Astrocyte of the cerebellum (primary cell): ENCODE data around the gene ATG4B.

Experiments
- DNase-seq: peaks from one replicate; pipeline ENCODE4 v3.0.0-alpha.2; 2011; ENCODE audit warnings: low read depth
- H3K4me3 ChIP-seq: 2 replicates; pipeline ENCODE4 v1.5.1; 2011; ENCODE audit warnings: mild to moderate bottlenecking, low read depth, low read length, moderate library complexity
- in situ Hi-C: cut with HindIII; loops from 2 replicates; pipeline ENCODE4 v1.10.0; 2017; ENCODE audit warnings: low sequenced_read_pairs
- TF ChIP-seq, protein P1 (sequence below): IDR thresholded peaks from 2 replicates; pipeline ENCODE4 v1.5.1; 2012; ENCODE audit warnings: low read length, low read depth, moderate library complexity, mild to moderate bottlenecking; ENCODE audit errors: missing control alignments

The ATG4B gene

DNA sequence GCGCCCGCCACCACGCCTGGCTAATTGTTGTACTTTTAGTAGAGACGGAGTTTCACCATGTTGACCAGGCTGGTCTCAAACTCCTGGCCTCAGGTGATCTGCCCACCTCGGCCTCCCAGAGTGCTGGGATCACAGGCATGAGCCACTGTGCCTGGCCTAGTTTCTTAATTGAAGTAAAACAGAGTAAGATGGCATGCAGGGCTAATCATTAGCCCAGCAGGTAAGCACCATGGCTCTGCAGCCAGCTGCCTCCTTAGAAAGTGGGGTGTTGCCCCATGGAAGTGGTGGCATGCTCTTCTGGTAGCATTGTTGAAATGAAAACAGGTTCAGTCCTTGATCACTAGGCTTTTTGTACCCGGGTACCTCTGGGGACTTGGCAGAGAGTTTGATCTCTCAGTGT lies 12.4 kb downstream of the ATG4B start:
- DNase-seq = no peak
- no peak overlapping the region for H3K4me3 ChIP-seq
- in situ Hi-C loops = no loop called here
- TF ChIP-seq, protein P1, sequence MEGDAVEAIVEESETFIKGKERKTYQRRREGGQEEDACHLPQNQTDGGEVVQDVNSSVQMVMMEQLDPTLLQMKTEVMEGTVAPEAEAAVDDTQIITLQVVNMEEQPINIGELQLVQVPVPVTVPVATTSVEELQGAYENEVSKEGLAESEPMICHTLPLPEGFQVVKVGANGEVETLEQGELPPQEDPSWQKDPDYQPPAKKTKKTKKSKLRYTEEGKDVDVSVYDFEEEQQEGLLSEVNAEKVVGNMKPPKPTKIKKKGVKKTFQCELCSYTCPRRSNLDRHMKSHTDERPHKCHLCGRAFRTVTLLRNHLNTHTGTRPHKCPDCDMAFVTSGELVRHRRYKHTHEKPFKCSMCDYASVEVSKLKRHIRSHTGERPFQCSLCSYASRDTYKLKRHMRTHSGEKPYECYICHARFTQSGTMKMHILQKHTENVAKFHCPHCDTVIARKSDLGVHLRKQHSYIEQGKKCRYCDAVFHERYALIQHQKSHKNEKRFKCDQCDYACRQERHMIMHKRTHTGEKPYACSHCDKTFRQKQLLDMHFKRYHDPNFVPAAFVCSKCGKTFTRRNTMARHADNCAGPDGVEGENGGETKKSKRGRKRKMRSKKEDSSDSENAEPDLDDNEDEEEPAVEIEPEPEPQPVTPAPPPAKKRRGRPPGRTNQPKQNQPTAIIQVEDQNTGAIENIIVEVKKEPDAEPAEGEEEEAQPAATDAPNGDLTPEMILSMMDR = no peak

DNA sequence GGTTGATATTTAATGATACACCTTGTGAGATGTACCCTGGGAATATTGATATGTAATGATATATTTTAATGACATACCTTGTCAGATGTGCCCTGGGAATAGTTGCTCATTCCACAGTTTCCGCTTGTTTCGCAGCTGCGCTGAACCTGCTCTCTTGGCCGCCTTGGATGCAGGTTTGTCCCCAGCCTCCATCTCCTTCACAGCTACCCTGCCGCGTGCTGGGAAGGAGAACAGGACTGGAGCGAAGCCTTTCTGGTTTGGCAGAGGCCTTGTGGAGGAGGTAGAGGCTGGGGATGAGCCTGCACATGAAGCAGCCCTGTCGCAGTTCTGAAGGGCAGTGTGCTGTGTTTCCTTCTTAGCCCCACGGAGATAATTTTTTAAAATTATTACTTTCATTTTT lies 14.6 kb downstream of the ATG4B start:
- TF ChIP-seq, protein P1 = no peak
- in situ Hi-C loops = no loop called here
- no peak overlapping the region for H3K4me3 ChIP-seq
- no peak for DNase-seq

DNA sequence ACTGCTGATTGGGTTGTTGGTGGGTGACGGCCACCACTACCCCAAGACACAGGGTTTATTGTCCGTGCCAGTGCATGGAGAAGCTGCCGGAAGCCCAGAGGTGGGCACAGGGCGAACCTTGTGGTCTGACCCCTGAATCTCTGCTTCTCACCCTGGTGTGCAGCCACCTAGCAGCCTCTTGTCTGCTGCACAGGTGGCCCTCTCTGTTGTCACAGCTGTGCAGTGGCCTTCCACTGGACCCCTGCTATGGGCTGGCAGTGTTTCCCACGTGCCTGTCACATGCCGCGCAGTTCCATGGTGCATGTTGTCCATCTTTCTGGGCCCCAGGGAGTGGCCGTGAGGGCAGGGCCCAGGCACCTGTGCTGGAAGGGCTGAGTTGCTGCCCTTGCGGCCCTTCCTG lies 15.2 kb downstream of the ATG4B start:
- TF ChIP-seq, protein P1 = no peak
- DNase-seq = no peak
- in situ Hi-C loops = no loop called here

DNA sequence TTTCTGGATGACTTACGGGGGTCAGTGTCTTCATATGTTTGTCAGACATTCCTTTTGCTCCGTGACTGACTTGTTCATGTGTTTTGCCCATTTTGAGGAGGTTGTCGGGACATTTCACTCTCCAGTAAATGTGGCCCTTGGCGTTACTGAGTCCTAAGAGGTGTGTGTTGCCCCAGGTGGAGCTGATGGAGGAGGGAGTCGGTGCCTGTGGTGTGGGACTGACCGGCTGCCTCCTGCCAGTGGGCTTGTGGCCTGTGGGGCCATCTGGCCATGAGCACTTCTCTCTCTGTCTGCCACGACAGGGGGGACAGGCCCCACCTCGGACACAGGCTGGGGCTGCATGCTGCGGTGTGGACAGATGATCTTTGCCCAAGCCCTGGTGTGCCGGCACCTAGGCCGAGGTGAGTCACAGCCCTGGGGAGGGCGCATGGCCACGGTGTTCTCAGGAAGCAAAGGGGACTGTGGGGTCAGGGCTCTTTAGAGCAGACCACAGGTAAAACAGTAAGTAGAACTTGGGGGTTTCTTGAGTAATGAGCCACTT lies 15.8 kb downstream of the ATG4B start:
- DNase-seq = no peak
- TF ChIP-seq, protein P1 = no peak
- in situ Hi-C loops = no loop called here
- no peak overlapping the region for H3K4me3 ChIP-seq

More for the DNA sequence above, 15.2 kb downstream of the ATG4B start:
- no peak overlapping the region for H3K4me3 ChIP-seq

DNA sequence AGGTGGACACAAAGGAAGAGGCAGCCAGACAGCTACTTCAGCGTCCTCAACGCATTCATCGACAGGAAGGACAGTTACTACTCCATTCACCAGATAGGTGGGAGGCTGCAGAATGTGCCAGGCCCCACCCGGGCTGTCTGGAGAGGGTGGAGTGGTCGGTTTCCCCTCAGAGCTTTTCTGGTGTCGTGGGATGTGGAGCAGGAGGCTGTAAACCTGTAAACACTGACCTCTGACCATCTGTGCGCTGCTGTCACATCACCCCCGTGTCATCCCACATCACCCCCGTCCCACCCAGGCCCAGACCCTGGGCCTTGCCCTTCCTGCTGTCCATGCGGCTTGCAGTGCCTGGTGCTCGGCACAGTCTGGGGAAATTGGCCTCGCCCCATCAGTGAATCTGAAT lies 17.1 kb downstream of the ATG4B start:
- no peak for DNase-seq
- H3K4me3 ChIP-seq = no peak overlapping the region

DNA sequence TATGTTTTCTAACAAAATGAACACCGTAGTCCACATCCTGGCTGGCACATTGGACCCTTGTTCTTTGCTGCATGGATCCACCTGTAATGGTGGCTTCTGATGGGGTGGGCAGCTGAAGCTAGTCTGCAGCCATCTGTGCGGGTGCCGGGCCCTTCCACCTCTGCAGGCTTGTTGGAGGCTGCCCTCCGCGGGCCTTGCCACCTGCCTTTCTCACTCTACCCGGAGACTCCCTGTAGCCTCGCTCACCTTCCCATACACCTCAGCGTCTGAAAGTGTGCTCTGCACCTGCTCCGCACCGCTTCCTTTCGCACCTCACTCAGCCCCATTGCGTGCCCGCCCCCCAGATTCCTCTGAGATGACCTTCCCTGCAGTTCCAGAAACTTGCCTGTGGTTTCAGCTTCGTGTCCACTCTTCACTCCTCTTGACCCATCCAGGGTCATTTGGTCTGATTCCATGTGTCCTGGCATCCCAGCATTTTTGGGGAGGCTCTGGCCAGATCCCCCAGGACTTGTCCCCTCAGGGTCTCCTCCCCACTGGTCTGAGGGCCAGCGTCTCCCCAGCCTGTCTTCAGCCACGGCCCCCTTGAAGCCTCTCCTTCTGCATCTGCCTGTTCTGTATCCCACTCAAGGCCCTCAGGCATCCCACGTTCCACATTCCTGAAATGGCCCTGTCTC lies 18.2 kb downstream of the ATG4B start:
- no peak overlapping the region for H3K4me3 ChIP-seq
- in situ Hi-C loops = no loop called here
- no peak for DNase-seq
- TF ChIP-seq, protein P1 = no peak

More for the DNA sequence above, 17.1 kb downstream of the ATG4B start:
- in situ Hi-C loops = no loop called here
- TF ChIP-seq, protein P1 = no peak
